Lower leg skin (tissue), 4 donors: ENCODE data around the gene KRTAP10-4. TPM values are rescaled to one million over a fixed set of nuclear protein-coding genes. Genes with fewer than 3 reads are reported as not detected.

ENCODE experiments used
- DNase-seq, 2 donors: peaks; one replicate each; pipeline ENCODE4 v3.0.0-alpha.2; 2019; ENCODE audit warnings: low spot score in 2 of 2
- H3K4me3 ChIP-seq: fragments of 200-600 bp; sonication (generic); 2 replicates; pipeline ENCODE4 v1.5.1; 2017; ENCODE audit warnings: mild to moderate bottlenecking, low read depth; ENCODE audit not compliant: poor library complexity, severe bottlenecking
- POLR2A ChIP-seq, 2 donors: fragments of 450-650 bp; IDR thresholded peaks; one replicate each; pipeline ENCODE4 v1.6.1; 2016 to 2017; ENCODE audit warnings: antibody characterized with exemption in 2 of 2, mild to moderate bottlenecking in 1 of 2, moderate library complexity in 1 of 2
- WGBS, 2 donors: methylation state at CpG; one replicate each; pipeline ENCODE4 v1.1.5; 2018; 5-methylcytosine and 5-hydroxymethylcytosine counted together
- intact Hi-C: fragments of 100-400 bp; cut with DNase I; formaldehyde crosslinking; loops from one replicate; pipeline ENCODE4 v1.15.0; 2023; ENCODE audit warnings: low total_unique reads
- total RNA-seq, 4 donors: library from RNA; depleted of rRNA; stranded (reverse); fragments of >200 nt; gene quantifications; one replicate each; pipeline ENCODE4 v1.1.0, GENCODE V29; 2016
- TF ChIP-seq, protein P1 (sequence below), 3 donors: fragments of 450-650 bp; IDR thresholded peaks; one replicate each; pipeline ENCODE4 v1.5.1; 2016; ENCODE audit warnings: antibody characterized with exemption in 3 of 3, mild to moderate bottlenecking in 3 of 3, moderate library complexity in 2 of 3

Gene KRTAP10-4
- total RNA-seq, 4 donors from 2014 or later, result 6.3 TPM; not detected in 3

DNA sequence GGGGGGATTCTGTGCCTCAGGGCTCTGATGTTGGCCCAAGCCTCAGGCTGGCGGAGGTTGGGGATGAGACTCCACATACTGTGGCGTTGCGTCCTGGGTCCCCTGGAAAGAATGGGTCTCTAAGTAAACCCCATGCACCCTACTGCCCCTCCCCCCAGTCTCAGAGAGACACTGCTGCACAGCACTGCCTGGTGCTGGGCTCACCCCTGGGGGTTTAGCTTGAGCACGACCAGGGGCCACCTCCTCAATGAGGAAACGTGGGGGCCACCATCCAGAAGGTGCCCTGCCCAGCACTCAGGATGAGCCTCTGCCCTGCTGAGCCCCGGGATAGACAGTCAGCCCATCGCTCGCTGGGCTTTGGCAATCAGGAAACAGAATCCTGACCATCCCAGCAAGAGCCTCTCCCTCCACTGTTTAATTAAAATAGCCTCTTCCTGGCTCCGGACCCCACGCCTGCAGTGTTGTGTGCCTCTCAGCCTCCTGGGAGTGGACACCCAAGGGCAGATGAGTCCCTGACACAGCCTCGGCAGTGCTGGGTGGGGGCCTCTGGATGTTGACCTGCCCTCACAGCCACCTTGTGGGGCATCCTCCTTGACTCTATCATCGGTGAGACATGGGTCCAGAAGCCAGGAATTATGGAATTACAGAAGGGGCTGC is 3.5 kb upstream of the KRTAP10-4 start:
- 81% methylated on average over 11 to 12 of the region's 12 CpGs for WGBS, 2 donors
- peak in 1 of 2 donors; percentile 78 for DNase-seq
- TF ChIP-seq, protein P1, sequence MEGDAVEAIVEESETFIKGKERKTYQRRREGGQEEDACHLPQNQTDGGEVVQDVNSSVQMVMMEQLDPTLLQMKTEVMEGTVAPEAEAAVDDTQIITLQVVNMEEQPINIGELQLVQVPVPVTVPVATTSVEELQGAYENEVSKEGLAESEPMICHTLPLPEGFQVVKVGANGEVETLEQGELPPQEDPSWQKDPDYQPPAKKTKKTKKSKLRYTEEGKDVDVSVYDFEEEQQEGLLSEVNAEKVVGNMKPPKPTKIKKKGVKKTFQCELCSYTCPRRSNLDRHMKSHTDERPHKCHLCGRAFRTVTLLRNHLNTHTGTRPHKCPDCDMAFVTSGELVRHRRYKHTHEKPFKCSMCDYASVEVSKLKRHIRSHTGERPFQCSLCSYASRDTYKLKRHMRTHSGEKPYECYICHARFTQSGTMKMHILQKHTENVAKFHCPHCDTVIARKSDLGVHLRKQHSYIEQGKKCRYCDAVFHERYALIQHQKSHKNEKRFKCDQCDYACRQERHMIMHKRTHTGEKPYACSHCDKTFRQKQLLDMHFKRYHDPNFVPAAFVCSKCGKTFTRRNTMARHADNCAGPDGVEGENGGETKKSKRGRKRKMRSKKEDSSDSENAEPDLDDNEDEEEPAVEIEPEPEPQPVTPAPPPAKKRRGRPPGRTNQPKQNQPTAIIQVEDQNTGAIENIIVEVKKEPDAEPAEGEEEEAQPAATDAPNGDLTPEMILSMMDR (IDR thresholded peaks at IDR 0.05), result no peak
- no peak for TF ChIP-seq POLR2A (IDR thresholded peaks at IDR 0.05)
- no peak overlapping the region for H3K4me3 ChIP-seq
- intact Hi-C loops, result no loop called here

DNA sequence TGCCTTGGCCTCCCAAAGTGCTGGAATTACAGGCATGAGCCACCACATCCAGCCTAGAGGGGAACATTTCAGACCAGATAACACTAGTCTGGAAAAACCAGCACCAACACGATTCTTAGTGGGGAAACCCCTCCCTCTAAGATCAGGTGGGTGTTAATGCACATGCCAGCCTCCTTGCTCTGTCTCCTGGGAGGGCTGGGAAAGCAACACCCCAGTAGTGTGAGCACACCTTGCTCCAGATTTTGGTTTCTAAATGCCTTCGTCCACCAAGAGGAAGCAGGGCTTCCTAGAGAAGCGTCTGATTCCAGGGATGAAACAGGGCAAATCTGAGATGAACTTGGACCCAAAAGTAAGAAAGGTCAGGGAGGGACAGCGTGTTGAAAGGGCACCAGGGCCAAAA is 2.2 kb upstream of the KRTAP10-4 start:
- DNase-seq, result no peak
- 79 to 84% methylated on average over 4 of the region's 4 CpGs for WGBS, 2 donors
- intact Hi-C loops, result no loop called here
- TF ChIP-seq, protein P1 (IDR thresholded peaks at IDR 0.05), result no peak
- TF ChIP-seq POLR2A (IDR thresholded peaks at IDR 0.05), result no peak
- H3K4me3 ChIP-seq, result no peak overlapping the region

DNA sequence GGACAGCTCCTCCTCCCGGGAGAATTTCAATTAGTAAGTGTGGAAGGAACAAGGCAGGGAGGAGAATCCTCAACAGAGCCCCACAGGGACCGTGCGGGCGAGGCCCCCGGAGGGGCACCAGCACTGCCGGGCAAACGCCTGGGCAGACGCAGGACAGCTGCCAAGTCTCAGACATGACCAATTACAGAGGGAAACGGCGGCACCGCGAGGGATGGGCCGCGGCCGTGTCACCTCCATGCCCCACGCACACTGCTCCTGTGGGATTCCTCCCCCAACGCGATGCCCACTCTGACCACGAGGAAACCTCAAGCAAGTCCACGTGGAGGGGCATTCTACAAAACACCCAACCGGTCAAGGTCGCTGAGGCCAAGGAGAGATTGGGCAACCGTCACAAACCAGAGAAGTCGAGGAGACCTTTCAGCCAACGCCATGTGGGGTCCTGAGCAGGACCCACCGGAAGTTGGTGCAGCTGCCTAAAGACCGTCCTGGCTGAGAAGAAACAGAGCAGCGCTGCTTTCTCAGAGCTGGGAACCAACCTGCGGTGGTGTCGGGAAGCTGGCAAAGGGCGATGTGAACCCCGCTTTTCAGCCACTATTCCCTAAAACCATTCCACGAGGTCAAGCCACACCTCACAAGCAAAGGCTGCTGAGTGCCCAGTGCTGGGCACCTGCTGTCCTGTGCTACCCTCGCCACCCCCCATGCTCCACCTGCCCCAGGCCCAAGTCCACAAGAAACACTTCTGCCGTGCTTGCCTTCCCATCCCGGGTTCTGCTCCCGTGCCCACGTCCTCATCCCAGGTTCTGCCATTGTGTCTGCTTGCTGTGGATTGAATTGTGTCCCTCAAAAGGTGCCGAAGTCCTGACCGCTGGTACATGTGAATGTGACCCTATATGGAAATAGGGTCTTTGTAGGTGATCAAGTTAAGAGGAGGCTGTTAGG is 1.4 kb upstream of the KRTAP10-4 start:
- whole genome bisulfite sequencing, 2 donors, result 88 to 89% methylated on average over 40 of the region's 40 CpGs
- H3K4me3 ChIP-seq, result no peak overlapping the region
- intact Hi-C loops, result no loop called here
- TF ChIP-seq, protein P1 (IDR thresholded peaks at IDR 0.05), result no peak
- TF ChIP-seq POLR2A (IDR thresholded peaks at IDR 0.05), result no peak
- peak; percentile 10 to 79 for DNase-seq

DNA sequence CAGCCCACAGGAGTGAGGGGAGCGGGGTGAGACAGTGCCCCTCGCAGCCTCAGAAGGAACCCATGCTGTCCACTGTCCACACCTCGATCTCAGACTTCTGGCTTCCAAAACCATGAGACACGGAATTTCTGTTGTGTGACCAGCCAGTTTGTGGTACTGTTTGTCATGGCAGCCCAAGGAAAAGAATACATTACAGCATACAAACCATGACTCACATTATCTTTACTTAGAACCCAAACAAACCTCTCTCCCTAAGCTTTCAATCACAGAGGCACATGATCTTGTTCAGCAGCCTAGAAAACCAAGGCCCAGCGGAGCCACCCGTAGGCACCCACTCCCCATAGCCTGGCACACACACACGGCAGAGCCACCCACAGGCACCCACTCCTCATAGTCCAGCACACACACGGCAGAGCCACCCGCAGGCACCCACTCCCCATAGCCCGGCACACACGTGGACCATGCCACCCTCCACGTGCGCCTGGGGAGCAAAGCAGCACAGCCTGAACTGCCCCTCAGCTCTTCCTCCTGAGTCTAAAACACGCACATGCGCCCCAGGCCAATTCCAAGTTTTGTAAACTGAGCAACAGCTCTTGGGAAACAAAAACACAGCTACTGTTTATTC is 458 bp upstream of the KRTAP10-4 start:
- intact Hi-C loops, result no loop called here
- no peak overlapping the region for H3K4me3 ChIP-seq
- DNase-seq, result peak in 1 of 2 donors; percentile 52
- 76 to 84% methylated on average over 15 of the region's 15 CpGs for WGBS, 2 donors
- TF ChIP-seq, protein P1 (IDR thresholded peaks at IDR 0.05), result no peak
- no peak for TF ChIP-seq POLR2A (IDR thresholded peaks at IDR 0.05)

DNA sequence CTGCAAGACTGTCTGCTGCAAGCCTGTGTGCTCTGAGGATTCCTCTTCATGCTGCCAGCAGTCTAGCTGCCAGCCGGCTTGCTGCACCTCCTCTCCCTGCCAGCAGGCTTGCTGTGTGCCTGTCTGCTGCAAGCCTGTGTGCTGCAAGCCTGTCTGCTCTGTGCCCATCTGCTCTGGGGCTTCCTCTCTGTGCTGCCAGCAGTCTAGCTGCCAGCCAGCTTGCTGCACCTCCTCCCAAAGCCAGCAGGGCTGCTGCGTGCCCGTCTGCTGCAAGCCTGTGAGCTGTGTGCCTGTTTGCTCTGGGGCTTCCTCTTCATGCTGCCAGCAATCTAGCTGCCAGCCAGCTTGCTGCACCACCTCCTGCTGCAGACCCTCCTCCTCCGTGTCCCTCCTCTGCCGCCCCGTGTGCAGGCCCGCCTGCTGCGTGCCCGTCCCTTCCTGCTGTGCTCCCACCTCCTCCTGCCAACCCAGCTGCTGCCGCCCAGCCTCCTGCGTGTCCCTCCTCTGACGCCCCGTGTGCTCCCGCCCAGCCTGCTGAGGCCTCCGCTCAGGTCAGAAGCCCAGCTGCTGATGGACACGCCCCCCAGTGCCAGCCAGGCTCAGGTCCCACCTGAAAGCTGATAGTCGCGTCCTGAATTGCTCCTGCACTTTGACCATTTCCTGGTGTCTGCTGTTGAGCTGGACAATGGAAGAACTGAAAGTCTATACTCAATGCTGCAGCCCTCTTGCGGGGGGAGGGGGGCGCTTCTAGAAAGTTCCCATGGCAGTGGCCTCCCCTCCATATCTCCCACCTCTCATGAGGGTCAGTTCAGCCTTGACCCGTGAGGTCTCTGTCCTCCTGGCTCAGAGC is 1.2 kb downstream of the KRTAP10-4 start:
- DNase-seq, result peak in 1 of 2 donors; percentile 46
- TF ChIP-seq POLR2A (IDR thresholded peaks at IDR 0.05), result no peak
- TF ChIP-seq, protein P1 (IDR thresholded peaks at IDR 0.05), result no peak
- no peak overlapping the region for H3K4me3 ChIP-seq
- 31 to 57% methylated on average over 8 to 21 of the region's 21 CpGs for WGBS, 2 donors
- intact Hi-C loops, result no loop called here
